Measurements from ENCODE around the gene ABHD4. TPM values are rescaled to one million over a fixed set of nuclear protein-coding genes. Genes with fewer than 3 reads are reported as not detected.

ABHD4 gene
- total RNA-seq, 2 donors from 2014 or later: 25.3 to 40.1 TPM

GRCh38 chr14:22646570-22647254 is 48.6 kb downstream of the ABHD4 start:
- H3K27ac ChIP-seq: no peak overlapping the region
- no peaks in the 10 kb centered on the region for H3K4me1 ChIP-seq (ENCODE audit: control insufficient read depth in 1 of 2, low read depth in 2 of 2)
- ATAC-seq (ENCODE audit: insufficient number of reproducible peaks, low FRiP score, low read depth): no peak
- H3K27me3 ChIP-seq (replicated peaks; ENCODE audit: insufficient read depth): no peaks in the 10 kb centered on the region
- H3K9me3 ChIP-seq: no peaks in the 10 kb centered on the region
- no peak overlapping the region for H3K4me3 ChIP-seq
- TF ChIP-seq CTCF (IDR thresholded peaks at IDR 0.05): no peak
- no peaks in the 10 kb centered on the region for H3K36me3 ChIP-seq
- DNase-seq (ENCODE audit: low spot score): no peak

DNA sequence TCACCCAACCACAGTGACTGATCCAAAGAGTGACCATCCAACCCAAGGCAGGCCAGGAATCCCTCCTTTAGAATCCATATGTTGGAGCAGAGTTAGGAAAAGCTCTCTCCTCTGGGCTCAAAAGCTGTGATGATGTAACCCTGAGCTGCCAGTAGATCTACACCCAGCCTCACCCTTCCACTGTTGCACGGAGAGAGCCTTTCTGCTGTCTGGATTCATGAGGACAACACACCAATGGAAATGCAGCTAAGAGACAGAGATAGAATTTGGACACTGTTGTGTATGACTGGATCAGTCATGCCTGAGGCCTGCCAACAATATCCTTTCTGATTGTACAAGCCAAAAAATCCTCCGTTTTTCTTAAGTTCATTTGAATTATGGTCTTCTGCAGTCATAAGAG is 50.4 kb downstream of the ABHD4 start:
- TF ChIP-seq CTCF (IDR thresholded peaks at IDR 0.05): no peak

GRCh38 chr14:22650046-22650739 is 52.1 kb downstream of the ABHD4 start:
- no peak for TF ChIP-seq CTCF (IDR thresholded peaks at IDR 0.05)
- no peaks in the 10 kb centered on the region for H3K27me3 ChIP-seq (replicated peaks; ENCODE audit: insufficient read depth)
- H3K27ac ChIP-seq: no peak overlapping the region
- peaks cover 0 to 5% of the 10 kb centered on the region in 2 donors for H3K4me1 ChIP-seq (ENCODE audit: control insufficient read depth in 1 of 2, low read depth in 2 of 2)
- H3K36me3 ChIP-seq: no peaks in the 10 kb centered on the region
- H3K9me3 ChIP-seq: no peaks in the 10 kb centered on the region
- no peak for ATAC-seq (ENCODE audit: insufficient number of reproducible peaks, low FRiP score, low read depth)
- no peak overlapping the region for H3K4me3 ChIP-seq
- DNase-seq (ENCODE audit: low spot score): no peak

More for the DNA sequence above, 50.4 kb downstream of the ABHD4 start:
- no peak for DNase-seq (ENCODE audit: low spot score)
- Histone ChIP-seq H3K4me3 (no peak overlapping the region), H3K9me3 (no peaks in the 10 kb centered on the region), H3K36me3 (no peaks in the 10 kb centered on the region), H3K27me3 (replicated peaks; ENCODE audit: insufficient read depth) (no peaks in the 10 kb centered on the region), H3K27ac (no peak overlapping the region), H3K4me1 (ENCODE audit: control insufficient read depth in 1 of 2, low read depth in 2 of 2) (peaks cover 0 to 5% of the 10 kb centered on the region in 2 donors)
- ATAC-seq (ENCODE audit: insufficient number of reproducible peaks, low FRiP score, low read depth): no peak

DNA sequence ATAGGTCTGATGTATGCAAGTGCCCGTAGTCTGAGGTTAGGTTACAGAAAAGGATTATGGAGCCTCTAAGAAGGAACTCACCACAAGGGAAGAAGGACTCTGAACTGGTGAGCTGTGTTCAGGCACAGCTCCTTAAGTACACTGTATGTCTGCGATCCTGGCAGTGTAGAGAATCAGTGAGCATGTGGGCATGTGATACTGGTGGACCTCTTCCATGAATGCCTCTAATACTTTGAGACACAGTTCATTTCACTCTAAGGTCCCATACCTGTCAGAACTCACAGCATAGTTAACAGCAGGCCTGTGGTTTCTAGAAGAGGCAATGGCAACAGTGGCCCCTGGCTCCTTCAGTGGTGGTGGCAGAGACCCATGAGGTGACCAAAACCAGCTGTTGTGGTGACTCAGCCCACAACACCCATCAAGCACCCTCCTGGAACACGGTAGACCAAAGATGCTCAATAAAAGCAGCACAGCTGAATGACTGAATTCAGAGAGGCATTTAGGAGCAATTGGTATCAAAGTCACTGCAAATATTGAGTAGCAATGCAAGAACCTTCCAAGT is 52.9 kb downstream of the ABHD4 start:
- no peak for DNase-seq (ENCODE audit: low spot score)
- Histone ChIP-seq H3K27me3 (replicated peaks; ENCODE audit: insufficient read depth) (no peaks in the 10 kb centered on the region), H3K4me1 (ENCODE audit: control insufficient read depth in 1 of 2, low read depth in 2 of 2) (peaks cover 0 to 5% of the 10 kb centered on the region in 2 donors), H3K27ac (no peak overlapping the region), H3K4me3 (no peak overlapping the region), H3K36me3 (no peaks in the 10 kb centered on the region), H3K9me3 (no peaks in the 10 kb centered on the region)
- ATAC-seq (ENCODE audit: insufficient number of reproducible peaks, low FRiP score, low read depth): no peak
- no peak for TF ChIP-seq CTCF (IDR thresholded peaks at IDR 0.05)

DNA sequence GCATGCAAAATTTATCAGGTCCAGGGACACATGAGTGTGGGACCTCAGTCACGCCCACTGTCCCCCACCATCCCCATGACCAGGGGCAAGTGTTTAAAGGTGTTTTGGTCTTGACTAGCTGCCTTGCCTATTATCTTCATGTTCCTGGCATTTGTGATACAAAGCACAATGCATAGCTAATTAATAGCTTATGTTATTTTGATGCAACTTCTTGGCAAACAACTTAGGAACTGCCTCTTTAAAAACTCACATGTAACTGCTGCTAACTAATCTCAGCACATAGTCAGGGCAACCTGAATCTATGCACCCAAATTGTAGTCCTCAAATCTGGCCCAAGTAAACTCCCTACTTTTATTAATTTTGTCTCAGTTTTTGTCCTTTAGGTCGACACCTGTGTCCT is 53.5 kb downstream of the ABHD4 start:
- no peak for TF ChIP-seq CTCF (IDR thresholded peaks at IDR 0.05)
- Histone ChIP-seq H3K9me3 (no peaks in the 10 kb centered on the region), H3K36me3 (no peaks in the 10 kb centered on the region), H3K4me1 (ENCODE audit: control insufficient read depth in 1 of 2, low read depth in 2 of 2) (peaks cover 0 to 5% of the 10 kb centered on the region in 2 donors), H3K27me3 (replicated peaks; ENCODE audit: insufficient read depth) (no peaks in the 10 kb centered on the region), H3K27ac (no peak overlapping the region), H3K4me3 (no peak overlapping the region)
- no peak for ATAC-seq (ENCODE audit: insufficient number of reproducible peaks, low FRiP score, low read depth)
- no peak for DNase-seq (ENCODE audit: low spot score)
